ENCODE data around the gene ARHGAP24.

ARHGAP24 gene

GRCh38 chr4:85777908-85778631 is 303.1 kb downstream of the ARHGAP24 start:
- no peak for DNase-seq (ENCODE audit: low read depth in 2 of 2)

DNA sequence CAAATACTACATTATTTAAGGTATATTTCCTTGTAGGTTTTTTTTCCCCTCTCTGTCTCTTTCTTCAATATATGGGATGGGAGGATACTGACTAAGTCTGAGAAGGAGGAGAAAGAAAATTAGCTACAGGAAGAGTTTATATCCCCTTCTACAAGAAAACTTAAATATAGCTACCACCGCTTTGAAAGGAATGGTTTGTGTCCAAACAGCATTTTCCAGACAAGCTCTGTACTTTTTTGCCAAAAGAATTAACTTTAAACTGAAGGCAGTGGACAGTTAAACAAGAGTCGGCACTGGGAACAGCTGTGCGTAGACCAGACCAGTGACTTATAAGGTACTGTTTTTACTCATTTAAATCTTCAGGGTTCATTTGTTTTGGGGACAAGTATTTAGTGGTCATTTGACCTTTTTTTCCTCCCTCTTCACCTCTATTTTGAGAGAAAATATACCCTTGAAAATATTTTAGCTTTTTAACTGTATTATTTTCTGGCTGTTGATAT is 303.7 kb downstream of the ARHGAP24 start:
- DNase-seq (ENCODE audit: low read depth in 2 of 2) = no peak

DNA sequence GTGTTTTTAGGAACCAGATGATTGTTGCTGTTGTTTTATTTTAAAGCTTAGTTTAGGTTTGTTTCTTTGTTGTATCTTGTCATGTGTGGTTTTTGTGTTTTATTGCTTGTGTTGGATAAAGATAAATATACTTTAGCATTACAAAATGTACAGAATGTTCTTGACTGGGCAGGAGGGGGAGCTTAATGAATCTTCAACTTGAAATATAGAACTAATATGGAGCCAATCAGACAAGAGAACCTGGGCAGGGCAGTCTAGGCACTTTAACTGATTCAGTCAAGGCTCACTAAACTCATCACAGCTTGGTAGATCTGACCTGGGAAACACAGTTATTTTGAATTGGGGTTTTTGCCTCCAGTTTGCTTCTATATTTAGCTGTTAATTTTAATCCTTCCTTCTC is 304.2 kb downstream of the ARHGAP24 start:
- DNase-seq (ENCODE audit: low read depth in 2 of 2) = no peak

DNA sequence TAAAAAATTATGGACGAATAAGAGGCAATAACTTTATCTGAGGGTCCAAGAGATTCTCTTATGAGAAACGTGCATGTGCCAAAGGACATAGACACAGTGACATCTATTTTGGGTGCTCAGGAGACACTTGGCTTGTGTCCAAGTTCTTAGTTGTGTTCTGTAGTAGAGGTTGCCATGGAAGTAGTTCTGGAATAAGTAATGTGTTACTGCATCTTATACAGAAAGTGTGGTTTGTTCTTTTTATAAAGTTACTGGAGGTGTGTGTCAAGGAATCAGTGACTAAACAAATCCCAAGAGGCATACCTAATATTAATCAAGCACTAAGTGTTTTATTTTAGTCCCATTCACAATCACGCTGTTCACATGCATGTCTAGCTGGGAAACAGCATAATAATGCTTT is 305.7 kb downstream of the ARHGAP24 start:
- DNase-seq (ENCODE audit: low read depth in 2 of 2) = no peak

- no peak for DNase-seq (ENCODE audit: low read depth in 2 of 2)
These were observed 308.5 kb downstream of the ARHGAP24 start for GRCh38 chr4:85783483-85783882.

GRCh38 chr4:85783900-85784299 is 308.9 kb downstream of the ARHGAP24 start:
- DNase-seq (ENCODE audit: low read depth in 2 of 2) = no peak

DNA sequence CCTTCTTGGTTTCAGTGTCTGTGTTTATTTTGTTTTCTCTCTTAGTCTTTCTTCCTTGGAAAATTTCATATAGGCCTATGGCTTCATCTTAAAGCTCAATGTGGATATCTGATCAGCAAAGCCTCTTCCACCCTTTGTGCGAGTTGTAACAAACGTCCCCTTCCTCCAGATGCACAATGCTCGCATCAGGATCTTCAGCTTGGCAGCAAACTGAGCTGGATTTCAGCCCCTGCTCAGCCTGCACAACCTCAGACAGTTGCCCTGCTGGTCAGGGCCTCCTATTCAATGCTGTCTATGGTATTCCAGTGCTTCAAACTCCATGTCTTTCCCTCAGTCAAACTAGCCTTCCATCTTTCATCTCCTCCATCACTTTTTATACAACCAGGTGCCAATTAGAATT is 309.4 kb downstream of the ARHGAP24 start:
- DNase-seq (ENCODE audit: low read depth in 2 of 2) = no peak

DNA sequence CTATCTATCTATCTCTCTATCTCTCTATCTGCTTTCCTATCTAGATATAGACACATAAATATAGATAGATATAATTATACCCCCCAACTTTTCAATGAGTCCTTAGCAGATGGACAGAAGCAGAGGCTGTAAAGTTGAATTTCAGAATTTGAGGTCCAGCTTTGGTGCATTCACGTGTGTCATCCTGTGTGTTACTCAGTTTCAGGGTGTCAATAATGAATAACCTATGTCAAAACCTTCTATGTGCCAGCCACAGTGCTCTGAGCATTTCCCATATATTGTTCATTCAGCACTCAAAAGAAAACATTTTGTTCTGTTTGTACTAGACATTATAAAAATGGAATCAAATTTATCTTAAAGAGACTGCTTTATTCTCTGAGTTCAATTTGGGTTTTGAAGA is 310.0 kb downstream of the ARHGAP24 start:
- no peak for DNase-seq (ENCODE audit: low read depth in 2 of 2)

- DNase-seq (ENCODE audit: low read depth in 2 of 2) = no peak
These were observed 312.2 kb downstream of the ARHGAP24 start for GRCh38 chr4:85787133-85787532.

- DNase-seq (ENCODE audit: low read depth in 2 of 2) = no peak
These were observed 313.7 kb downstream of the ARHGAP24 start for GRCh38 chr4:85788604-85789003.

DNA sequence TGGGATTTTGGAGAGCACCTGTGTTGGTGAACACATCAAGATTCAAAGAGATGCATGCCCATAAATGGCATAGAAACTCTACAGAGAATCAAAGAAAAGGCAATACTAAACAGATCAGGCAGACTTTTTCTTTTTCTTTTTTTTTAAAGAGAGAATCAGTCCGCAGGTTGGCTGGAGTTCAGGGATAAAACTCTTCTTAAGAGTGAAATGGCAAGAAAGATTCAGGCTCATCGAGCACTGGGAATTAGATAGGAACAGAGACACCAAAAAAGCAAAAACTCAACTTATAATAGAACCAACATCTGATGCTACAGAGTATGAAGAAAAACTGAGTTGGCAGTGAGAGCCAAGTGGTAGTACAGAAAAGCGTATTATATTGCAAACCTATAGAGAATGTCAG is 314.3 kb downstream of the ARHGAP24 start:
- DNase-seq (ENCODE audit: low read depth in 2 of 2) = no peak

- no peak for DNase-seq (ENCODE audit: low read depth in 2 of 2)
These were observed 315.6 kb downstream of the ARHGAP24 start for GRCh38 chr4:85790582-85790981.

DNA sequence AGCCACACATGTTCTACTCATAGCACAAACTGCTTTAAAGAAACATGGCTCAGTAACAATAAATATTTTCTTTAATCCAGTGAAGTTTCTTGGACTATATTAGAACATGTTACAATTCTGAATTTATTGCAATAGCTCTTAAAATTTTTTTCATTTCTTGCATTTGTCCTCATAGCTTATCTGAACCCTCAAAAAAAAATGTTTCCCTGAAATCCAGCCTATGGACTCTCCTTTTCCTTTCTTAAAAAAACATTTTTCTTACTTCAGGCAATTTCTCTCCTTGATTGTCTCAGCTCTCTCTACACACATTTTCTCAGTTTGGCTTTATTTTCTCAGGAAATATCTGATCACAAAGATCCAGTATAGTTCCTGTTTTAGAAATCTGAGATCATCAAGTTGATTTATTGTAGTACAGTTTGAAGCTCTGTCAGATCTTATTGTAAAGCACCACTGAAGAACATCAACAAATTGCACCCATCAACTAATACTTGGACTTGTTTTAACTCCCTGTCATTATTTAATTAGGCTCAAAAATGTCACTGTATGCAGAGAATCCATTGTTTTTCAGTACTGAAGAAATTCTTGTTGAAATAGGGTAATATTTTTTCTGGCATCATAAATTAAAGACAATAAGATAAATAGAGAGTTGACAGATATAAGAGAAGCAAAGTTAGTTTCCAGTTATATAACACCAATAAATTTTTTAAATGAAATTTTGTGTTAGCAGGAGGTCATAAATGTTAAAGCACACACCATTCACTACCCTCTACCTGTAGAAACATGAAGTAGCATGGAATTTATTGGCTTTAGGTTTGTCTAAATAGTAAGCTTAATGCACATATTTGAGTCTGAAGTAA is 317.7 kb downstream of the ARHGAP24 start:
- no peak for DNase-seq (ENCODE audit: low read depth in 2 of 2)

- no peak for DNase-seq (ENCODE audit: low read depth in 2 of 2)
These were observed 318.3 kb downstream of the ARHGAP24 start for GRCh38 chr4:85793233-85793585.

GRCh38 chr4:85798012-85798770 is 323.2 kb downstream of the ARHGAP24 start:
- no peak for DNase-seq (ENCODE audit: low read depth in 2 of 2)

- no peak for DNase-seq (ENCODE audit: low read depth in 2 of 2)
These were observed 328.9 kb downstream of the ARHGAP24 start for GRCh38 chr4:85803856-85804255.

GRCh38 chr4:85805891-85806290 is 330.9 kb downstream of the ARHGAP24 start:
- DNase-seq (ENCODE audit: low read depth in 2 of 2) = no peak

DNA sequence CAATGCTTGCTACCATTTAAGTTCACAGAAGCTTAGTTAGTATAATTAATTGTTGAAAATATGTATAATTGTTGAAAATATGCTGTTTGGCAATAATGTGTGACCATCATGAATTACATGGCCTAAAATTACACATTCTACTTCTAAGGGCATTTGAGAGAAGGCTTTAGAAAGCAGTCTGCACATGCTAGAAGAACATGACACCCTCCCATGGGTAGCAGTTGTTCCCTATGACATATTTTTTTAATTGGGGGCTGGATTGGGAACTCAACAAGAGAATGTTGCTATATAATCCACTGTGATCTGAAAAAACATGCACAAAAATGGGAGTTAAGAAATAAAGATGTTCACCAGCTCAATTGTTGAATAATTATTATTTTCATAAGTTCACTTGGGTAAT is 331.4 kb downstream of the ARHGAP24 start:
- DNase-seq (ENCODE audit: low read depth in 2 of 2) = no peak

- no peak for DNase-seq (ENCODE audit: low read depth in 2 of 2)
These were observed 332.4 kb downstream of the ARHGAP24 start for GRCh38 chr4:85807247-85807950.

DNA sequence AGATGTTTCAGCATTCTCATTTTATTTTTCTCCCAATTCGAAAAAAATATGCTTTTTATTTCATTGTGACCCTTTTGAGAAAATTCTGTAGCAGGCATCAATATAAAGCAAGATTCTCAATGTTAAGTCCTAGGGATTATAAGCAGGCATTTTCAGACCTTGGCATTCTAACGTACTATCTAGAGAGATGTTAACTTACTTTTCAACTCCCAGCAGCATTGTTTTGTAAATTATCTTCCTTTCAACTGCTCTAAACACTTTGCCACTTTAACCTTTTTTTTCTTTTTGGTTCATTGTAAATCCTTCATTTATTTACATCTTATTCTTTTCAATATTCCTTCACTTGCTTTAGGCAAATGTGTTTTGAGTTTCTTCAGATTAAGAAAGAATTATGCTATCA is 333.2 kb downstream of the ARHGAP24 start:
- no peak for DNase-seq (ENCODE audit: low read depth in 2 of 2)

- DNase-seq (ENCODE audit: low read depth in 2 of 2) = no peak
These were observed 333.9 kb downstream of the ARHGAP24 start for GRCh38 chr4:85808864-85809263.

DNA sequence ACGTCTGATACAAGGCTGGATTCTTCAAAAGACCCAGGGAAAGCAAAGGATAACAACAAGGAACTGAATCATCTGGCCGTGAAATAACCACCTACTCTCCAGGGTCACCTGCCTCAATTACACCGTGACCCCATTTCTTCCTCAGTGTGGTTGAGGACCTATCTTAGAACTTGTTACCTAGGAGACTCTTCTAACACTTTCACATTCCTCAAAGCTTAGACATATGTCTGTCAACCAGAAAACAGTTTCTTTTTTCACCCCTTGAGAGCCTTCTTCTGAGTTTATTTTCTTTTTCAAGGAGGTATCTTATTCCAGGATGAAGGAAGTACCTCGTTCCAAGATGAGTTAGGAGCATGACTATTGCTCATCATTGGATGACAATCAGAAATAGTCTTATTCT is 337.8 kb downstream of the ARHGAP24 start:
- DNase-seq (ENCODE audit: low read depth in 2 of 2) = no peak
